Activated CD4-positive, alpha-beta T cell treated with anti-CD3 and anti-CD28 coated beads, Interleukin-2, amount 50 U/mL, for 16 hours (primary cell): Measurements from ENCODE around the gene NAAA.
"Not testable (repeated sequence)": the region's sequence is repeated elsewhere in the genome, so short reads cannot be mapped to it uniquely, and the experiment has no call there.

Experiments used
- DNase-seq: peaks from one replicate; pipeline ENCODE4 v3.0.0-alpha.2; 2020

The NAAA gene

GRCh38 chr4:75940692-75941253 is at the start of gene NAAA:
Gene NAAA, minus strand, starts transcription at chr4:75941013. Its CDS starts 64 bp downstream, at chr4:75940949.
- DNase-seq = peak; percentile 89

GRCh38 chr4:75989846-75990528 is 49.2 kb upstream of the NAAA start:
- DNase-seq = no peak

- no peak for DNase-seq
Measured at GRCh38 chr4:75985116-75985515, 44.3 kb upstream of the NAAA start.

- no peak for DNase-seq
Measured at GRCh38 chr4:75980576-75980975, 39.8 kb upstream of the NAAA start.

GRCh38 chr4:75976177-75976576 is 35.4 kb upstream of the NAAA start:
- DNase-seq = no peak

GRCh38 chr4:75973766-75974165 is 33.0 kb upstream of the NAAA start:
- no peak for DNase-seq

- DNase-seq = no peak
Measured at GRCh38 chr4:75968084-75968483, 27.3 kb upstream of the NAAA start.

GRCh38 chr4:75963558-75963957 is 22.7 kb upstream of the NAAA start:
- no peak for DNase-seq

- not testable (repeated sequence) for DNase-seq
Measured at GRCh38 chr4:75962072-75962471, 21.3 kb upstream of the NAAA start.

GRCh38 chr4:75958546-75958945 is 17.7 kb upstream of the NAAA start:
- DNase-seq = not testable (repeated sequence)

GRCh38 chr4:75954811-75955210 is 14.0 kb upstream of the NAAA start:
- peak; percentile 32 for DNase-seq

- DNase-seq = no peak
Measured at GRCh38 chr4:75953509-75953908, 12.7 kb upstream of the NAAA start.

GRCh38 chr4:75950213-75950815 is 9.5 kb upstream of the NAAA start:
- no peak for DNase-seq

GRCh38 chr4:75948822-75949444 is 8.1 kb upstream of the NAAA start:
- no peak for DNase-seq

GRCh38 chr4:75939890-75940691 is 722 bp downstream of the NAAA start:
- DNase-seq = peak; percentile 81

GRCh38 chr4:75935628-75936027 is 5.2 kb downstream of the NAAA start:
- DNase-seq = no peak

GRCh38 chr4:75930152-75930551 is 10.7 kb downstream of the NAAA start:
- no peak for DNase-seq

- not testable (repeated sequence) for DNase-seq
Measured at GRCh38 chr4:75924916-75925315, 15.9 kb downstream of the NAAA start.

GRCh38 chr4:75924309-75924827 is 16.4 kb downstream of the NAAA start:
- no peak for DNase-seq

GRCh38 chr4:75922588-75922987 is 18.2 kb downstream of the NAAA start:
- DNase-seq = no peak

GRCh38 chr4:75921910-75922309 is 18.9 kb downstream of the NAAA start:
- DNase-seq = no peak

- no peak for DNase-seq
Measured at GRCh38 chr4:75920327-75920726, 20.5 kb downstream of the NAAA start.

GRCh38 chr4:75919920-75920319 is 20.9 kb downstream of the NAAA start:
- no peak for DNase-seq
